Measurements from ENCODE around the gene DUSP16.

DNA sequence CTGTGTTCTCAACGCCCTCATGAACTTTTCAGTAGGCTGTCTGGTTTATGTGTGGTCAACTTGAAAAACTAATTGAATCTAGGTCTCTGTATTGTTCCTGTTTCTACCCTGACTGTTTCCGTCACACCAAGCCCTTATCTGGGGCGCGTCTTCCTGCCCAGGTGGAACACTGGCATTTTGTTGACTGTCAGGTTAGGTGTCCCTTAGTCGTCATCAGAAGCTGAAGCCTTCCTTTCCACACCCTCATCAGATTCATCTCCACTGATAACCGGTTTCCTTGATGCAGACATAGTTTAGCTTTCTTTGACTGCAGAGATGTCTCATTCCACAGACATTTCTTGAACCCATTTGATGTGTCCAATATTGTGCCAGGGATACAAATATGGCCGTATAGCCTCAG, 96.5 kb downstream of the DUSP16 start:
- TF ChIP-seq CTCF (IDR thresholded peaks at IDR 0.05), result no peak
- TF ChIP-seq EP300 (IDR thresholded peaks at IDR 0.05), result no peak
- TF ChIP-seq SMC3 (IDR thresholded peaks at IDR 0.05), result no peak
- TF ChIP-seq RAD21 (conservative IDR thresholded peaks at IDR 0.05 in 1 of 2, IDR thresholded peaks at IDR 0.05 in 1 of 2), result no peak
- TF ChIP-seq, protein P1, sequence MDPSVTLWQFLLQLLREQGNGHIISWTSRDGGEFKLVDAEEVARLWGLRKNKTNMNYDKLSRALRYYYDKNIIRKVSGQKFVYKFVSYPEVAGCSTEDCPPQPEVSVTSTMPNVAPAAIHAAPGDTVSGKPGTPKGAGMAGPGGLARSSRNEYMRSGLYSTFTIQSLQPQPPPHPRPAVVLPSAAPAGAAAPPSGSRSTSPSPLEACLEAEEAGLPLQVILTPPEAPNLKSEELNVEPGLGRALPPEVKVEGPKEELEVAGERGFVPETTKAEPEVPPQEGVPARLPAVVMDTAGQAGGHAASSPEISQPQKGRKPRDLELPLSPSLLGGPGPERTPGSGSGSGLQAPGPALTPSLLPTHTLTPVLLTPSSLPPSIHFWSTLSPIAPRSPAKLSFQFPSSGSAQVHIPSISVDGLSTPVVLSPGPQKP (IDR thresholded peaks at IDR 0.05; ENCODE audit: low read depth, low read length), result no peak
- no peak for TF ChIP-seq REST (IDR thresholded peaks at IDR 0.05)
- no peak for TF ChIP-seq SREBF2 (IDR thresholded peaks at IDR 0.05)
- TF ChIP-seq POLR2AphosphoS2 (conservative IDR thresholded peaks at IDR 0.05; ENCODE audit: low read length), result no peak
- no peak for TF ChIP-seq JUN (IDR thresholded peaks at IDR 0.05)
- no peak for TF ChIP-seq ZNF302 (CRISPR knock-in tag; IDR thresholded peaks at IDR 0.05)

Data from A549 (cell line).